Spleen (tissue), 11 donors: Measurements from ENCODE around the gene GJD2. TPM values are rescaled to one million over a fixed set of nuclear protein-coding genes. Genes with fewer than 3 reads are reported as not detected.

Experiments used
- DNase-seq: peaks from one replicate; pipeline ENCODE4 v3.0.0-alpha.2; 2020
- H3K27ac ChIP-seq, 8 donors: fragments of 200-600 bp; sonication (generic) in 7 of 8; 1 replicate in 4 of 8; 2 replicates in 4 of 8; pipeline versions ENCODE4 v1.5.0 to v1.8.0; 2016 to 2021; ENCODE audit warnings: inconsistent platforms in 4 of 8, mild to moderate bottlenecking in 4 of 8, moderate library complexity in 1 of 8
- H3K27me3 ChIP-seq, 7 donors: fragments of 200-600 bp; sonication (generic) in 6 of 7; replicated peaks in 1 of 7; 1 replicate in 4 of 7; 2 replicates in 3 of 7; pipeline versions ENCODE4 v1.5.0 to v1.8.0; 2016 to 2021; ENCODE audit warnings: inconsistent platforms in 3 of 7, mild to moderate bottlenecking in 1 of 7
- H3K36me3 ChIP-seq, 6 donors: fragments of 200-600 bp; sonication (generic) in 5 of 6; 1 replicate in 4 of 6; 2 replicates in 2 of 6; pipeline versions ENCODE4 v1.5.0 to v1.8.0; 2016 to 2021; ENCODE audit warnings: inconsistent platforms in 2 of 6
- H3K4me1 ChIP-seq, 6 donors: fragments of 200-600 bp; sonication (generic) in 5 of 6; 1 replicate in 3 of 6; 2 replicates in 3 of 6; pipeline versions ENCODE4 v1.5.0 to v1.8.0; 2016 to 2021; ENCODE audit warnings: inconsistent platforms in 3 of 6
- H3K4me3 ChIP-seq, 8 donors: fragments of 200-600 bp; sonication (generic) in 7 of 8; 1 replicate in 4 of 8; 2 replicates in 4 of 8; pipeline versions ENCODE4 v1.5.0 to v1.8.0; 2016 to 2021; ENCODE audit warnings: inconsistent platforms in 4 of 8, mild to moderate bottlenecking in 4 of 8, moderate library complexity in 2 of 8
- H3K9me3 ChIP-seq, 8 donors: fragments of 200-600 bp; sonication (generic) in 7 of 8; 1 replicate in 4 of 8; 2 replicates in 4 of 8; pipeline versions ENCODE4 v1.5.0 to v1.8.0; 2016 to 2021; ENCODE audit warnings: inconsistent platforms in 4 of 8
- POLR2A ChIP-seq, 3 donors: fragments of 450-650 bp; IDR thresholded peaks; one replicate each; pipeline ENCODE4 v1.5.1; 2017; ENCODE audit warnings: antibody characterized with exemption in 3 of 3, mild to moderate bottlenecking in 1 of 3
- POLR2AphosphoS5 ChIP-seq, 3 donors: sonication (generic); formaldehyde crosslinking; IDR thresholded peaks; one replicate each; pipeline ENCODE4 v1.5.1; 2017; ENCODE audit warnings: antibody characterized with exemption in 3 of 3
- WGBS, 5 donors: extraction: QIAGEN DNeasy Blood & Tissue Kit in 3 of 5; methylation state at CpG; one replicate each; pipeline versions ENCODE4 v1.1.5 to v1.1.7; 2013 to 2018; 5-methylcytosine and 5-hydroxymethylcytosine counted together
- intact Hi-C: fragments of 100-400 bp; cut with DNase I; formaldehyde crosslinking; loops from one replicate; pipeline ENCODE4 v1.15.0; 2023; ENCODE audit warnings: low total_unique reads
- polyA plus RNA-seq, 3 donors: library from polyadenylated mRNA; stranded (reverse); fragments of 200-250 nt; gene quantifications; one replicate each; pipeline ENCODE4 v1.2.1, GENCODE V29; 2013
- total RNA-seq, 7 donors: library from RNA; depleted of rRNA in 3 of 7; stranded (reverse); fragments of >200 nt in 3 of 7; fragmentation: NEBNext Ultra II Directional in 4 of 7; extraction: Animal tissue kit (Norgen Biotek cat#: 25700) in 4 of 7; gene quantifications; one replicate each; pipeline versions ENCODE4 v1.1.0 to v1.2.1, GENCODE V29; 2016 to 2021
- TF ChIP-seq, protein P1 (sequence below), 11 experiments: fragments of 200-600 bp in 7 of 11; fragments of 450-650 bp in 4 of 11; sonication (generic) in 4 of 11; IDR thresholded peaks in 8 of 11; conservative IDR thresholded peaks in 3 of 11; 1 replicate in 7 of 11; 2 replicates in 4 of 11; pipeline versions ENCODE4 v1.4.0 to v1.8.0; 2016 to 2021; ENCODE audit warnings: antibody characterized with exemption in 11 of 11, inconsistent platforms in 4 of 11, mild to moderate bottlenecking in 1 of 11
- donor health status: healthy with polysubstance abuse.
- donor health status: DM: no; HTN: no; CAD: no; lungs with moderate emphysema.
- donor health status: DM: no; HTN: no; CAD: no.
- donor health status: Bipolar disorder and iron deficiency.
- donor health status: healthy.
- donor health status: DM: no; HTN: no; CAD: no.
- donor health status: DM: yes; HTN: yes; CAD: no.

GJD2 gene
- total and polyA plus RNA-seq, 10 donors = 0.02 TPM; not detected in 9

GRCh38 chr15:34718681-34719665 is 35.8 kb downstream of the GJD2 start:
- WGBS, 5 donors = 92 to 98% (median 95%) methylated on average over 1 of the region's 1 CpG
- no peak for DNase-seq
- Histone ChIP-seq H3K36me3 (no peaks in the 10 kb centered on the region), H3K27ac (no peak overlapping the region), H3K4me1 (peaks cover 0 to 11% (median 2%) of the 10 kb centered on the region in 6 donors), H3K27me3 (peaks cover 0 to 39% (median 4%) of the 10 kb centered on the region in 7 donors), H3K4me3 (no peak overlapping the region), H3K9me3 (no peaks in the 10 kb centered on the region)
- intact Hi-C loops = no loop called here
- TF ChIP-seq POLR2A (IDR thresholded peaks at IDR 0.05) = no peak
- no peak for TF ChIP-seq POLR2AphosphoS5 (IDR thresholded peaks at IDR 0.05)

DNA sequence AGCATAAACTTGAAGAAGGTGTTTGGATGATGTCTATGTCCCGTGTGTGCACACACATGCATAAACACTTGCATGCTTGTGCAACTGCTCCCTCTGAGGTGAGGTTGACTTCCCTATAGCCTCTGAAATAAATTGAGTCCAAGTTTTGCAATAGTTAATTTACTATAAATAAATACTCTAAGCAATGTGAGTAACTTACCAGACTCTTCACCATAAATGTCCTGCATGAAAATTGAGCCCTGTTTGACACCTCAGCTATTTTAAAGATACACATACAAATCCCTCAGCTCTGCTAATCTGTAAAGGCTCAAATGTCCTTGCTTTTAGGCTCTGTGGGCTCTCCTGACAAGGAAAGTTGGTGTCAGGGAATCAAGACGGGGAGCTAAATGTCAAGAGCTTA is 37.1 kb downstream of the GJD2 start:
- Histone ChIP-seq H3K4me1 (peaks cover 0 to 11% (median 2%) of the 10 kb centered on the region in 6 donors), H3K4me3 (no peak overlapping the region), H3K9me3 (no peaks in the 10 kb centered on the region), H3K27ac (no peak overlapping the region), H3K36me3 (no peaks in the 10 kb centered on the region), H3K27me3 (peaks cover 0 to 27% (median 0%) of the 10 kb centered on the region in 7 donors)
- DNase-seq = no peak
- 65 to 84% (median 78%) methylated on average over 2 of the region's 2 CpGs for WGBS, 5 donors
- TF ChIP-seq, protein P1, sequence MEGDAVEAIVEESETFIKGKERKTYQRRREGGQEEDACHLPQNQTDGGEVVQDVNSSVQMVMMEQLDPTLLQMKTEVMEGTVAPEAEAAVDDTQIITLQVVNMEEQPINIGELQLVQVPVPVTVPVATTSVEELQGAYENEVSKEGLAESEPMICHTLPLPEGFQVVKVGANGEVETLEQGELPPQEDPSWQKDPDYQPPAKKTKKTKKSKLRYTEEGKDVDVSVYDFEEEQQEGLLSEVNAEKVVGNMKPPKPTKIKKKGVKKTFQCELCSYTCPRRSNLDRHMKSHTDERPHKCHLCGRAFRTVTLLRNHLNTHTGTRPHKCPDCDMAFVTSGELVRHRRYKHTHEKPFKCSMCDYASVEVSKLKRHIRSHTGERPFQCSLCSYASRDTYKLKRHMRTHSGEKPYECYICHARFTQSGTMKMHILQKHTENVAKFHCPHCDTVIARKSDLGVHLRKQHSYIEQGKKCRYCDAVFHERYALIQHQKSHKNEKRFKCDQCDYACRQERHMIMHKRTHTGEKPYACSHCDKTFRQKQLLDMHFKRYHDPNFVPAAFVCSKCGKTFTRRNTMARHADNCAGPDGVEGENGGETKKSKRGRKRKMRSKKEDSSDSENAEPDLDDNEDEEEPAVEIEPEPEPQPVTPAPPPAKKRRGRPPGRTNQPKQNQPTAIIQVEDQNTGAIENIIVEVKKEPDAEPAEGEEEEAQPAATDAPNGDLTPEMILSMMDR (IDR thresholded peaks at IDR 0.05 in 8 of 11, conservative IDR thresholded peaks at IDR 0.05 in 3 of 11) = no peak
- no peak for TF ChIP-seq POLR2A (IDR thresholded peaks at IDR 0.05)
- no peak for TF ChIP-seq POLR2AphosphoS5 (IDR thresholded peaks at IDR 0.05)
- intact Hi-C loops = no loop called here

- no peak overlapping the region for H3K4me3 ChIP-seq
- no peaks in the 10 kb centered on the region for H3K9me3 ChIP-seq
- TF ChIP-seq POLR2AphosphoS5 (IDR thresholded peaks at IDR 0.05) (peak in 1 of 3 donors; percentile 33), POLR2A (IDR thresholded peaks at IDR 0.05) (no peak)
- TF ChIP-seq, protein P1 (IDR thresholded peaks at IDR 0.05 in 8 of 11, conservative IDR thresholded peaks at IDR 0.05 in 3 of 11) = no peak
- intact Hi-C loops = no loop called here
- WGBS, 5 donors = 67 to 79% (median 75%) methylated on average over 9 of the region's 9 CpGs
- no peaks in the 10 kb centered on the region for H3K4me1 ChIP-seq
- H3K36me3 ChIP-seq = no peaks in the 10 kb centered on the region
- peaks cover 0 to 11% (median 0%) of the 10 kb centered on the region in 7 donors for H3K27me3 ChIP-seq
- no peak for DNase-seq
- no peak overlapping the region for H3K27ac ChIP-seq
Observed at GRCh38 chr15:34716111-34716510, 38.7 kb downstream of the GJD2 start.

DNA sequence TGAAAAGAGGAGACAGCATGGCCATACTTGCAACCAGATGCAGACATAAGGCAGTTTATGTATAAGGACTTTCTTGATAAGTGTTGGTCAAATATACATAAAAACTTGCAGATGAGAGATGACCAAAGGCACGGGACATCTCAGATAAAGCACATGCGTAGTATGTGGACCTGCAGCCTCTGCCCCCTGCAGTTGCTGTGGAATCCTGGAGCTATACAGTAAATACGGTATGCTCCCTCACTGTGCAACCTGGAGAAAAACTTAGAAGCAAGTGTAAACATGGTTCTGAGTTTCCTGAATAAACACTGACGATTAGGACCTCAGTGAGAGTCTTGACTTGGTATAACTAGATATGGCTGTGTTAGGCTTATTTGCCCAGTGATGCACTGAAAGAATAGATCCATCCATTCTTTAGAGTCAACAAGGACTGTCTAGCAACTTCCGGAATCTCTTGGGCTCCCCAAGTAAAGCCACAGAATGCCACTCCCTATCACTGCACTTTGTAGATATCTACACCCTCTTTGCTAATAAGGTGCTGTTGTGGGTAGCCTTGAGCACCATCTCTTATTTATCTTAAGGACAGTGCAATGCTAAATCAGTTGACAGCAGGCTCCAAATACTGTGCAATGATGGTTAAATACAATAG is 40.2 kb downstream of the GJD2 start:
- DNase-seq = no peak
- TF ChIP-seq POLR2A (IDR thresholded peaks at IDR 0.05) (no peak), POLR2AphosphoS5 (IDR thresholded peaks at IDR 0.05) (no peak)
- TF ChIP-seq, protein P1 (IDR thresholded peaks at IDR 0.05 in 8 of 11, conservative IDR thresholded peaks at IDR 0.05 in 3 of 11) = no peak
- Histone ChIP-seq H3K4me3 (no peak overlapping the region), H3K4me1 (no peaks in the 10 kb centered on the region), H3K9me3 (no peaks in the 10 kb centered on the region), H3K27ac (no peak overlapping the region), H3K36me3 (no peaks in the 10 kb centered on the region), H3K27me3 (peaks cover 0 to 5% (median 0%) of the 10 kb centered on the region in 7 donors)
- intact Hi-C loops = no loop called here
- WGBS, 5 donors = 78 to 90% (median 82%) methylated on average over 5 of the region's 5 CpGs
